Measurements from ENCODE around the gene PIP5K1C.

PIP5K1C gene

GRCh38 chr19:3603121-3603811 lies 97.0 kb downstream of the PIP5K1C start:
- CTCF ChIA-PET, result interaction anchor here (0.9 kb wide), 1 partner anchor 16 kb away, joined by 3 read pairs; no protein-coding TSS in a partner anchor
- H3K4me1 Mint-ChIP-seq, result peaks cover 10% of the 10 kb centered on the region
- no peak for DNase-seq
- H3K4me3 Mint-ChIP-seq, result no peak overlapping the region
- peaks cover 13% of the 10 kb centered on the region for H3K27me3 Mint-ChIP-seq
- H3K9me3 Mint-ChIP-seq, result no peaks in the 10 kb centered on the region
- H3K27ac Mint-ChIP-seq, result no peak overlapping the region
- H3K36me3 Mint-ChIP-seq, result peaks cover 2% of the 10 kb centered on the region

DNA sequence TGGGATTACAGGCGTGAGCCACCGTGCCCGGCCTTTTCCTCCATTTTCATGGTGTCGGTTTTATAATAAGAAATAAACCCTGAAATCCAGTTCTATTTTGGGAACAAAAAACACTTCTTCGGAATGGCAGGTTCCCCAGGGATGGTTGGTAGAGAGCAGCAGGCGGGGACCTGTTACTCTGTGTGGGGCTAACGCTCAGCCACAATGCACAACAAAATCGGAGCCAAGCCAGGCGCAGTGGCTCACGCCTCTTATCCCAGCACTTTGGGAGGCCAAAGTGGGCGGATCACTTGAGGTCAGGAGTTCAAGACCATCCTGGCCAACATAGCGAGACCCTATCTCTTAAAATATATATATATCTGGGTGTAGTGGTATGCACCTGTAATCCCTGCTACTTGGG lies 99.2 kb downstream of the PIP5K1C start:
- Mint-ChIP-seq H3K27me3 (no peaks in the 10 kb centered on the region), H3K27ac (no peak overlapping the region), H3K4me1 (no peaks in the 10 kb centered on the region), H3K4me3 (no peak overlapping the region), H3K9me3 (no peaks in the 10 kb centered on the region), H3K36me3 (no peaks in the 10 kb centered on the region)
- DNase-seq, result no peak
- CTCF ChIA-PET, result no interaction called here

- Mint-ChIP-seq H3K4me1 (no peaks in the 10 kb centered on the region), H3K9me3 (no peaks in the 10 kb centered on the region), H3K36me3 (no peaks in the 10 kb centered on the region), H3K27ac (no peak overlapping the region), H3K4me3 (no peak overlapping the region), H3K27me3 (no peaks in the 10 kb centered on the region)
- CTCF ChIA-PET, result no interaction called here
- DNase-seq, result no peak
These were observed 100.5 kb downstream of the PIP5K1C start for GRCh38 chr19:3599776-3600187.

DNA sequence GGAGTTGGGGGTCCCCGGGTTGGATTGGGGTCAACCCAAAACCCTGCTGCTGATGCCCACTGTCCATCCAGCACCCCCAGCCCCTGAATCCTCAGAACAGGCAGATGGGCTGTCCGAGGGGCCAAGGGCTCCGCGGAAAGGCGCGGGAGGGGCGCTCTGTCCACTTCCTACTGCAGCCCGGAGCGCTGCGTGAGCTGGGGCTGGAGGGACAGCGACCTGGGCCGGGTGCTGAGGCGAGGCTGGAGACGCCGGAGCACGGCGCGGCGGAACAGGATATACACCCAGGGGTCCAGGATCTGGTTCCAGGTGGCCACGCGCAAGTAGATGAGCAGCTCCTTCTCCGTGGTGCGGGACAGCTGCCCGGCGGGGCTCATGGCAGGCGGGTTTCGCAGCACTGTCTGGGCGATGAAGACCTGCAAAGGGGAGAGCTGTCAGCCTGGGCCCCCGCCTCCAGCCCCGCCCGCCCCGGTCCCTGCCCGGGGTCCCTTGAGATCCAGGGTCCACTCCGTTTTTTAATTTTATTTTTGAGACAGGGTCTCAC lies 104.7 kb downstream of the PIP5K1C start:
- no peaks in the 10 kb centered on the region for H3K4me1 Mint-ChIP-seq
- H3K36me3 Mint-ChIP-seq, result no peaks in the 10 kb centered on the region
- no peak for DNase-seq
- no peak overlapping the region for H3K4me3 Mint-ChIP-seq
- peaks cover 4% of the 10 kb centered on the region for H3K27me3 Mint-ChIP-seq
- peaks cover 5% of the 10 kb centered on the region for H3K9me3 Mint-ChIP-seq
- H3K27ac Mint-ChIP-seq, result no peak overlapping the region
- CTCF ChIA-PET, result no interaction called here

DNA sequence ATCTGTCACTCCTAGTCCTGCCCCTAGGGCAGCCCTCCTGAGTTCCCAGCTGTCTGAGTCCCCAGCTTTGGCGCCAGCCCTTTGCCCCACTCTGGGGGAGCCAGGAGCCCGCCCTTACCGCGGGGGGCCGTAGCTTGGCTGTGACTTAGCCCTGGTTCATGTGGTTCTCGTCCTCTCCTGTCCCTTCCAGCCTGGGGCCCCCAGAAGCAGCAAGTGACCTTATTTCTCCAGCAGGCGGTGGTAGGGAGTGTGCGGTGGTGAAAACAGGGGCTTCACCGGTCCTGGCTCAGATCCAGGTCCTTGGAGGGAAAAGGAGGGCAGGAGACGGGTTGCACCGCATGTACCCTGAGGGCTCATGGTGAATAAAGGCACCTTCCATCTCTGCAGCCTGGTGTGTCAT lies 107.1 kb downstream of the PIP5K1C start:
- peaks cover 7% of the 10 kb centered on the region for H3K9me3 Mint-ChIP-seq
- H3K4me3 Mint-ChIP-seq, result no peak overlapping the region
- H3K27me3 Mint-ChIP-seq, result peaks cover 4% of the 10 kb centered on the region
- H3K4me1 Mint-ChIP-seq, result no peaks in the 10 kb centered on the region
- CTCF ChIA-PET, result interaction anchor here (1.1 kb wide), 1 partner anchor 48 kb away, joined by 3 read pairs; no protein-coding TSS in a partner anchor
- no peak for DNase-seq
- no peak overlapping the region for H3K27ac Mint-ChIP-seq
- H3K36me3 Mint-ChIP-seq, result no peaks in the 10 kb centered on the region

DNA sequence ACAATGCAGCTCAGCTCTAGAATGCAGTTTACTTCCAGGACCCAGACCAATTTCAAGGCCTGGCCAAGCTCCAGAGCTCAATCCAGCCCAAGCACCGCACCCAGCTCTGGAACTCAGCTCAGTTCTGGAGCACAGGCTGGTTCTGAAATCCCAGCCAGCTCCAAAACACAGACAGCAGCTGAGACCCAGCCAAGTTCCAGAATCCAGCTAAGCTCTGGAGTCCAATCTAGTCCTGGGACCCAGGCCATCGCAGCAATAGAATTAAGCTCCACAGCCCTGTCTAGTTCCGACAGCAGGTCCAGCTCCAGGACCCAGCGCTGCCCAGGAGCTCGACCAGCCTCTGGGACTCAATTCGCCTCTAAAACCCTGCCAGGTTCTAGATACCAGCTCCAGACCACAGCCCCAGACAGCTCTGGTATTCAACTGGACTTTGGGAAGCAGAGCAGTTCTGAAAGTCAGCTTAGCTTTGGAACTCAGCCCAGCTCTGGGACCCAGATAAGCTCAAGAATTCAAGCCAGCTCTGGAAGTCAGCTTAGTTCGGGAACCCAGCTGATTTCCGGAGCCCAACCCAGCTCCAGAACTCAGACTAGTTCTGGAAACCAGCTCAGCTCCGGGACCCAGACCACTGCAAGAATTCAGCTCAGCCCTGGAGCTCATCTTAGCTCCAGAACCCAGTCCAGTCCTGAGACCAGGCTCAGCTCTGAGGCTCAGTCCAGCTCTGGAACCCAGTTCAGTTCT lies 108.2 kb downstream of the PIP5K1C start:
- Mint-ChIP-seq H3K27ac (no peak overlapping the region), H3K4me1 (no peaks in the 10 kb centered on the region), H3K27me3 (peaks cover 4% of the 10 kb centered on the region), H3K4me3 (no peak overlapping the region), H3K36me3 (no peaks in the 10 kb centered on the region), H3K9me3 (peaks cover 7% of the 10 kb centered on the region)
- CTCF ChIA-PET, result interaction anchor here (0.9 to 1.4 kb wide), 4 partner anchors 25 to 126 kb away, joined by 3 to 6 read pairs (median 3); no protein-coding TSS in a partner anchor
- no peak for DNase-seq

GRCh38 chr19:3590991-3591659 lies 109.1 kb downstream of the PIP5K1C start:
- CTCF ChIA-PET, result interaction anchor here (1.2 to 1.4 kb wide), 3 partner anchors 26 to 46 kb away, joined by 3 to 6 read pairs (median 3); no protein-coding TSS in a partner anchor
- no peaks in the 10 kb centered on the region for H3K36me3 Mint-ChIP-seq
- H3K4me3 Mint-ChIP-seq, result no peak overlapping the region
- H3K9me3 Mint-ChIP-seq, result peaks cover 7% of the 10 kb centered on the region
- peaks cover 8% of the 10 kb centered on the region for H3K27me3 Mint-ChIP-seq
- no peaks in the 10 kb centered on the region for H3K4me1 Mint-ChIP-seq
- no peak overlapping the region for H3K27ac Mint-ChIP-seq
- no peak for DNase-seq

- no peak overlapping the region for H3K4me3 Mint-ChIP-seq
- no peaks in the 10 kb centered on the region for H3K36me3 Mint-ChIP-seq
- H3K27ac Mint-ChIP-seq, result no peak overlapping the region
- peaks cover 16% of the 10 kb centered on the region for H3K27me3 Mint-ChIP-seq
- H3K4me1 Mint-ChIP-seq, result peaks cover 2% of the 10 kb centered on the region
- H3K9me3 Mint-ChIP-seq, result peaks cover 7% of the 10 kb centered on the region
- CTCF ChIA-PET, result interaction anchor here (1.3 kb wide), 1 partner anchor 28 kb away, joined by 3 read pairs; no protein-coding TSS in a partner anchor
- DNase-seq, result no peak
These were observed 110.3 kb downstream of the PIP5K1C start for GRCh38 chr19:3589949-3590348.

DNA sequence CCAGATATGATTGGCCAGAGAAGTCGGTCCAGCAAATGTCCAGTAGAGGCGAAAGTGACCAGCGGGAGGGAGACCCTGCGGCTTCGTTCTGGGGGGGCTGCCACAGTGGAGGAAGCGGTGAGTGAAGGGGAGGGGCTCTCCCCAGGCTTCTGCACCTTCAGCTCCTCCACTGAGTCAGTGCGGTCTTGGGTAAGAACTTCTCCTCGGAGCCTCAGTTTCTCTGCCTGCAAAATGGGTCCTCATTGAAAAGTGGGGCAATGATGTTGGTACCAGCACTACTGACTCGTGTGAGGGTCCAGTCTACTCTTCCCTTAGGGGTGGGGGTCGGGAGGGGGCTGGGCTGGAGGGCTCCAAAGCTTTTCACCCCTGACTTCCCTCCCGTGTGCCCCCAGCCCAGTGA lies 110.8 kb downstream of the PIP5K1C start:
- Mint-ChIP-seq H3K36me3 (no peaks in the 10 kb centered on the region), H3K9me3 (peaks cover 7% of the 10 kb centered on the region), H3K4me3 (no peak overlapping the region), H3K27me3 (peaks cover 21% of the 10 kb centered on the region), H3K27ac (no peak overlapping the region), H3K4me1 (peaks cover 2% of the 10 kb centered on the region)
- CTCF ChIA-PET, result no interaction called here
- DNase-seq, result no peak

DNA sequence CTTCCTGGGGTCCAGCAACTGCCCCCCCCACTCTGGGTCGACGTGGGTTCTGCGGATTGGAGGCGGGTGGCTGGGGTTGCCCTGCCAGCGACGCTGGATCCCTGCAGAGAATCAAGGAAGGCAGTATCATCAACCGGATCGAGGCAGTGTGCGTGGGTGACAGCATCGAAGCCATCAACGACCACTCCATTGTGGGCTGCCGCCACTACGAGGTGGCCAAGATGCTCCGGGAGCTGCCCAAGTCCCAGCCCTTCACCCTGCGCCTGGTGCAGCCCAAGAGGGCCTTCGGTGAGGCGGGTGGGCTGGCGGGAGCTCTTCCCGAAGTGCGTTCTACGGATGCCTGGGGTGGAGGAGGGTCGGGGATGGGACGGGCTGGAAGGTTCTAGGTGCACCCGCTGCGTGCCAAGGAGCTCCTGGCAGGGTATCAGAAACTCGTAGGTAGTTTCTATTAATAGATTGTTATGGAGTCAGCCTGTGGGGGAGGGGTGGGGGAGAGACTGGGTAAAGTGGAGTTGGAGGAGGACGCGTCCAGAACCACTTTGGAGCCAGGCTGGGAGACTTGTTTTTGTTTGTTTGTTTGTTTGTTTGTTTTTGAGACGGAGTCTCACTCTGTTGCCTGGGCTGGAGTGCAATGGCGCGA lies 113.4 kb downstream of the PIP5K1C start:
- no peak overlapping the region for H3K4me3 Mint-ChIP-seq

DNA sequence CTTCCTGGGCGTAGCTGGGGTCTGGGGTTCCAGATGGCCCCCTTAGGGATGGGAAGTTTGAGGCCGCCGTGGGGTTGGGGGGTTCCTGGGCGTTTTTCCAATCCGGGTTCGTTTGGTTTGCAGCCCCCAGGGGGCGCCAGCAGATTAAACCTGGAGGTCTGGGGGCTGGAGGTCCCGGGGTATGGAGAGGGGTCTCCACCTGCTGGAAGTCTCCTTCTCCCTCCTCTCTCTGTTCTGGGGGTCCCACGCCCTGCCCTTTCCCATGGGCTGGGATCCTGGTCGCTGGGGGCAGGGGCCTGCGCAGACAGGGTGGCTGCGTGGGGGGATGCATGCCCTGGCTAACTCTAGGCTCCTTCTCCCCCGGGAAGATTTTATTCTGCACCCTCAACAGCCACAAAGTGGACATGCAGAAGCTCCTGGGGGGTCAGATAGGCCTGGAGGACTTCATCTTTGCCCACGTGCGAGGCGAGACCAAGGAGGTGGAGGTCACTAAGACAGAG lies 114.1 kb downstream of the PIP5K1C start:
- Mint-ChIP-seq H3K36me3 (no peaks in the 10 kb centered on the region), H3K9me3 (peaks cover 2% of the 10 kb centered on the region), H3K4me3 (peak overlapping the region; percentile 41), H3K27ac (no peak overlapping the region), H3K4me1 (peaks cover 2% of the 10 kb centered on the region), H3K27me3 (peaks cover 31% of the 10 kb centered on the region)
- DNase-seq, result peak; percentile 59
- CTCF ChIA-PET, result interaction anchor here (1.0 to 1.2 kb wide), 2 partner anchors 22 to 41 kb away, joined by 3 read pairs; no protein-coding TSS in a partner anchor

More for the DNA sequence above, 113.4 kb downstream of the PIP5K1C start:
- no peak overlapping the region for H3K27ac Mint-ChIP-seq
- peaks cover 2% of the 10 kb centered on the region for H3K4me1 Mint-ChIP-seq
- peaks cover 7% of the 10 kb centered on the region for H3K9me3 Mint-ChIP-seq
- H3K36me3 Mint-ChIP-seq, result no peaks in the 10 kb centered on the region
- CTCF ChIA-PET, result interaction anchor here (0.7 to 1.1 kb wide), 4 partner anchors 13 to 42 kb away, joined by 3 read pairs; partner anchors contain the start of gene HMG20B
- peaks cover 35% of the 10 kb centered on the region for H3K27me3 Mint-ChIP-seq
- no peak for DNase-seq

- CTCF ChIA-PET, result interaction anchor here (1.2 to 1.3 kb wide), 3 partner anchors 23 to 40 kb away, joined by 3 read pairs; no protein-coding TSS in a partner anchor
- peak; percentile 40 for DNase-seq
- peak within 1 kb of the TSS; percentile 41 for H3K4me3 Mint-ChIP-seq
- no peaks in the 10 kb centered on the region for H3K36me3 Mint-ChIP-seq
- peaks cover 31% of the 10 kb centered on the region for H3K27me3 Mint-ChIP-seq
- peaks cover 2% of the 10 kb centered on the region for H3K4me1 Mint-ChIP-seq
- H3K9me3 Mint-ChIP-seq, result peaks cover 2% of the 10 kb centered on the region
- no peak within 1 kb of the TSS for H3K27ac Mint-ChIP-seq
These were observed 114.8 kb downstream of the PIP5K1C start, which contains the start of gene GIPC3 for GRCh38 chr19:3585301-3586126. GIPC3 (plus strand) TSS chr19:3585478; CDS start chr19:3585598, 120 bp downstream.

Measured in activated naive CD4-positive, alpha-beta T cell treated with anti-CD3 and anti-CD28 coated beads, Interleukin-2, amount 10 ng/mL, durations not matched to agents 7 days and 5 days (primary cell).